PC-9 (cell line): ENCODE data around the gene ZMYND15.

ENCODE experiments used
- EZH2 ChIP-seq: fragments of 200-600 bp; sonication (generic); IDR thresholded peaks from 2 replicates; pipeline ENCODE4 v1.8.0; 2017; ENCODE audit warnings: antibody characterized with exemption, low read depth
- TF ChIP-seq, protein P1 (sequence below): fragments of 200-600 bp; sonication (generic); conservative IDR thresholded peaks from 2 replicates; pipeline ENCODE4 v1.6.1; 2017; ENCODE audit warnings: mixed run types, antibody characterized with exemption, mild to moderate bottlenecking, moderate library complexity

DNA sequence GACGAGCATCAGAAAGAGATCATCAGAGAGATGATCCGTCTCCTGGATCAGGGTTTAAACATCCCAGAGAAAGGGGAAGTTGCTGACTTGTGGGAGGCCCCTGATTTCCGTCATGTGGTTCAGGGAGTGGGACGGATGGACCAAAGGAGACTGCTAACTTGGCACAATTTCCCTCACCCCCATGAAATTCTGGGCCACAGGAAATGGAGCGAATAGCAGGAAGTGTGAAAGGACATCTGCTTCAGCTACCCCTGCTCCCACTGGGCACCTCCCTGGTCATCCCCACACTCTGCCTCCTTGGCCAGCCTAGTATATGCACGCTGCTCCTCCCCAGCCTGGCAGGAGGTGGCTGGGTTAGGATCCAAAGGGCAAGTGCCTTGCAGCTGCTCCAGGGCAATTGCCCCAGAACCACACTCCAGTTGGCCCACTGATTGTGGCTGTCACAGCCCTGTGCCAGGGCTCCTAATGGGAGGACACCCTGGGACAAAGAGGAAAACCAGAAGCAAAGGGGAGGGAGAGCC, 27.9 kb upstream of the ZMYND15 start:
- TF ChIP-seq, protein P1, sequence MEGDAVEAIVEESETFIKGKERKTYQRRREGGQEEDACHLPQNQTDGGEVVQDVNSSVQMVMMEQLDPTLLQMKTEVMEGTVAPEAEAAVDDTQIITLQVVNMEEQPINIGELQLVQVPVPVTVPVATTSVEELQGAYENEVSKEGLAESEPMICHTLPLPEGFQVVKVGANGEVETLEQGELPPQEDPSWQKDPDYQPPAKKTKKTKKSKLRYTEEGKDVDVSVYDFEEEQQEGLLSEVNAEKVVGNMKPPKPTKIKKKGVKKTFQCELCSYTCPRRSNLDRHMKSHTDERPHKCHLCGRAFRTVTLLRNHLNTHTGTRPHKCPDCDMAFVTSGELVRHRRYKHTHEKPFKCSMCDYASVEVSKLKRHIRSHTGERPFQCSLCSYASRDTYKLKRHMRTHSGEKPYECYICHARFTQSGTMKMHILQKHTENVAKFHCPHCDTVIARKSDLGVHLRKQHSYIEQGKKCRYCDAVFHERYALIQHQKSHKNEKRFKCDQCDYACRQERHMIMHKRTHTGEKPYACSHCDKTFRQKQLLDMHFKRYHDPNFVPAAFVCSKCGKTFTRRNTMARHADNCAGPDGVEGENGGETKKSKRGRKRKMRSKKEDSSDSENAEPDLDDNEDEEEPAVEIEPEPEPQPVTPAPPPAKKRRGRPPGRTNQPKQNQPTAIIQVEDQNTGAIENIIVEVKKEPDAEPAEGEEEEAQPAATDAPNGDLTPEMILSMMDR = no peak
- no peak for TF ChIP-seq EZH2
